Measurements from ENCODE around the gene PLA2G3. TPM values are rescaled to one million over a fixed set of nuclear protein-coding genes. Genes with fewer than 3 reads are reported as not detected.
"Not testable (repeated sequence)": the region's sequence is repeated elsewhere in the genome, so short reads cannot be mapped to it uniquely, and the experiment has no call there.

Gene PLA2G3
- total and polyA plus RNA-seq, 8 donors: 0.06 to 9.9 (median 0.17) TPM; not detected in 1

DNA sequence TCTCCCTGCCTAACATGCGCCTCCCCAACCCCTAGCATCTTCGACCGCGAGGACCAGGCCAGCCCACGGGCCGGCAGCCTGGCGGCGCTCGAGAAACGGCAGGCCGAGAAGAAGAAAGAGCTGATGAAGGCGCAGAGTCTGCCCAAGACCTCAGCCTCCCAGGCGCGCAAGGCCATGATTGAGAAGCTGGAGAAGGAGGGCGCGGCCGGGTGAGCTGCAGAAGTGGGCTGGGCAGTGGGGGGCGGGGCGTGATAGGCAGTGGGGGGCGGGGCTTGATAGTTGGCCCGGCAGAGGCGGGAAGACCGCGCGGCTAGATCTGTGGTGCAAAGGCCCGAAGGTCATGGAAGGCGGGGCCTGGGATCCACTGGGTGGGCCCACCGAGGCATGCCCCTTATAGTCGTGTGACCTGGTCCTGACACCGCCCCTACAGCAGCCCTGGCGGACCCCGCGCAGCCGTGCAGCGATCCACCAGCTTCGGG, 41.6 kb downstream of the PLA2G3 start:
- ATAC-seq: no peak
- TF ChIP-seq, protein P1, sequence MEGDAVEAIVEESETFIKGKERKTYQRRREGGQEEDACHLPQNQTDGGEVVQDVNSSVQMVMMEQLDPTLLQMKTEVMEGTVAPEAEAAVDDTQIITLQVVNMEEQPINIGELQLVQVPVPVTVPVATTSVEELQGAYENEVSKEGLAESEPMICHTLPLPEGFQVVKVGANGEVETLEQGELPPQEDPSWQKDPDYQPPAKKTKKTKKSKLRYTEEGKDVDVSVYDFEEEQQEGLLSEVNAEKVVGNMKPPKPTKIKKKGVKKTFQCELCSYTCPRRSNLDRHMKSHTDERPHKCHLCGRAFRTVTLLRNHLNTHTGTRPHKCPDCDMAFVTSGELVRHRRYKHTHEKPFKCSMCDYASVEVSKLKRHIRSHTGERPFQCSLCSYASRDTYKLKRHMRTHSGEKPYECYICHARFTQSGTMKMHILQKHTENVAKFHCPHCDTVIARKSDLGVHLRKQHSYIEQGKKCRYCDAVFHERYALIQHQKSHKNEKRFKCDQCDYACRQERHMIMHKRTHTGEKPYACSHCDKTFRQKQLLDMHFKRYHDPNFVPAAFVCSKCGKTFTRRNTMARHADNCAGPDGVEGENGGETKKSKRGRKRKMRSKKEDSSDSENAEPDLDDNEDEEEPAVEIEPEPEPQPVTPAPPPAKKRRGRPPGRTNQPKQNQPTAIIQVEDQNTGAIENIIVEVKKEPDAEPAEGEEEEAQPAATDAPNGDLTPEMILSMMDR (IDR thresholded peaks at IDR 0.05): no peak
- no peak overlapping the region for H3K4me3 ChIP-seq
- peaks cover 0 to 81% of the 10 kb centered on the region in 2 donors for H3K36me3 ChIP-seq
- intact Hi-C loops (cut with DNase I): no loop called here
- no peaks in the 10 kb centered on the region for H3K4me1 ChIP-seq
- H3K27me3 ChIP-seq: no peaks in the 10 kb centered on the region
- H3K9me3 ChIP-seq: no peaks in the 10 kb centered on the region
- H3K27ac ChIP-seq: no peak overlapping the region
- DNase-seq: no peak

DNA sequence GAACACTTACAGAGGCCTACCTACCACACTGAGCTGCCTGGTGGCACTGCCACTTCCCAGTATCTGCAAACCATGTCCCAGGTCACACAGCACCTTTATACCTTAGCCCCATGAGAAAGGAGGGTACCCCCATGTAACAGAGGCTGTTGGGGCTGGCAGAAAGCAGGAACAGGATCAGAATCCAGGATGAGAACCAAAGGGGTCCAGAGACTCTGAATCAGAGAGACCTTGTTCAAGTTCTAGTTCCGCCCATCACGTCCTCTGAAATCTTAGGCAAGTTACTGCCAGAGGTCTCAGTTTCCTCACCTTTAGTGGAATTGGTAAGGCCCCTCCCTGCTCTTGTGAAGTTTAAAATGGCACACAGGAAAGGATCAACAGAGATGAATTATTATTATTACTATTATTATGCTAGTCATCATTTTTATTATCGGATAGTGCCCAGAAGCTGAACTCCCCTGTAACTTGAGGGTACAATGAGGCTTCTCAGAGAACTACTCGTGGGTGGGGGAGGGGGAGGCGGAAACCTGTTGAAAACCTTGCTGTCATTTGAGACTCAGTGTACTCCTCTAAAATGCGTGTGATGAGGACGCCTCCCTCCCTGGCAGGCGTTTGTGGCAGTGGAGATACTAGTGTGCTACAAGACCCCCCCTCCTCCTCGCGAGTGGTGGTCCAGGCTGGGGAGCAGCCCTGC, 42.2 kb downstream of the PLA2G3 start:
- DNase-seq (no peak), ATAC-seq (no peak)
- no peaks in the 10 kb centered on the region for H3K4me1 ChIP-seq
- H3K36me3 ChIP-seq: peaks cover 0 to 86% of the 10 kb centered on the region in 2 donors
- no peak overlapping the region for H3K4me3 ChIP-seq
- no peak overlapping the region for H3K27ac ChIP-seq
- no peaks in the 10 kb centered on the region for H3K27me3 ChIP-seq
- TF ChIP-seq, protein P1 (IDR thresholded peaks at IDR 0.05): no peak
- intact Hi-C loops (cut with DNase I): no loop called here
- no peaks in the 10 kb centered on the region for H3K9me3 ChIP-seq

DNA sequence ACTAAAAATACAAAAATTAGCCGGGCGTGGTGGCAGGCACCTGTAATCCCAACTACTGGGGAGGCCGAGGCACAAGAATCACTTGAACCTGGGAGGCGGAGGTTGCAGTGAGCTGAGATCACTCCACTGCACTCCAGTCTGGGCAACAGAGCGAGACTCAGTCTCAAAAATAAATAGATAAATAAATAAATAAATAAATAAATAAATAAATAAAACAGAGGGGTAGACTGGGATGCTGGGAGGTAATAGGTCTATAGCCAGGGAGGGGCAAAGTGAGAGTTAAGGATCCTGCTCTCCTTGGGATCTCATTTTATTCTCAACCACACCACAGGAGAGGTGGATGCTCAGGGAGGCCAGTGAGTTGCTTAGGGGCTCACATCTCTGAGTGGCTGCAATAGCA, 42.8 kb downstream of the PLA2G3 start:
- H3K9me3 ChIP-seq; ATAC-seq; H3K4me3 ChIP-seq; intact Hi-C loops (cut with DNase I); H3K27ac ChIP-seq; H3K4me1 ChIP-seq; DNase-seq; H3K27me3 ChIP-seq: not testable (repeated sequence)
- H3K36me3 ChIP-seq: peaks cover 0 to 91% of the 10 kb centered on the region in 2 donors

DNA sequence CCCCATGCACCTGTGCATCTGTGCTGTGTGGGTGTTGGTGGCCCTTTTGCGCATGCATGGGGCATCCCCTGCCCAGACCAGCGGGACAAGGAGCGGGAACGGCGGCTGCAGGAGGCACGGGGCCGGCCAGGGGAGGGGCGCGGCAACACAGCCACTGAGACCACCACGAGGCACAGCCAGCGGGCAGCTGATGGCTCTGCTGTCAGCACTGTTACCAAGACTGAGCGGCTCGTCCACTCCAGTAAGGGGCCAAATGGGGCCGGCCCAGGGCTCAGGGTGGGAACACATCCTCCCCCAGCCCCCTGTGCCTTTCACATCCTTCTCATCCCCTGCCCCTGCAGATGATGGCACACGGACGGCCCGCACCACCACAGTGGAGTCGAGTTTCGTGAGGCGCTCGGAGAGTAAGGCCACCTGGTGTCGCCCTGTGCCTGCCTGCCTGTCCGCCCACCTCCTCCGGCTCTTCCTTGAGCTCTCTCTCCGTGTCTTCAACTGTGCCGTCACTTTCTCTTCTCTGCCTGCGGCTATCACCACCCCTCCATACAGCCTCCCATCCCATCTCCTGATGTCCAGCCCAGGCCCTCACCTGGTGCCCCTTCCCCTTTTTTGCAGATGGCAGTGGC, 43.5 kb downstream of the PLA2G3 start:
- TF ChIP-seq, protein P1 (IDR thresholded peaks at IDR 0.05): no peak
- peaks cover 0 to 94% of the 10 kb centered on the region in 2 donors for H3K36me3 ChIP-seq
- H3K9me3 ChIP-seq: no peaks in the 10 kb centered on the region
- no peak overlapping the region for H3K27ac ChIP-seq
- ATAC-seq: no peak
- H3K4me1 ChIP-seq: no peaks in the 10 kb centered on the region
- H3K4me3 ChIP-seq: no peak overlapping the region
- no peak for DNase-seq
- no peaks in the 10 kb centered on the region for H3K27me3 ChIP-seq
- intact Hi-C loops (cut with DNase I): no loop called here

DNA sequence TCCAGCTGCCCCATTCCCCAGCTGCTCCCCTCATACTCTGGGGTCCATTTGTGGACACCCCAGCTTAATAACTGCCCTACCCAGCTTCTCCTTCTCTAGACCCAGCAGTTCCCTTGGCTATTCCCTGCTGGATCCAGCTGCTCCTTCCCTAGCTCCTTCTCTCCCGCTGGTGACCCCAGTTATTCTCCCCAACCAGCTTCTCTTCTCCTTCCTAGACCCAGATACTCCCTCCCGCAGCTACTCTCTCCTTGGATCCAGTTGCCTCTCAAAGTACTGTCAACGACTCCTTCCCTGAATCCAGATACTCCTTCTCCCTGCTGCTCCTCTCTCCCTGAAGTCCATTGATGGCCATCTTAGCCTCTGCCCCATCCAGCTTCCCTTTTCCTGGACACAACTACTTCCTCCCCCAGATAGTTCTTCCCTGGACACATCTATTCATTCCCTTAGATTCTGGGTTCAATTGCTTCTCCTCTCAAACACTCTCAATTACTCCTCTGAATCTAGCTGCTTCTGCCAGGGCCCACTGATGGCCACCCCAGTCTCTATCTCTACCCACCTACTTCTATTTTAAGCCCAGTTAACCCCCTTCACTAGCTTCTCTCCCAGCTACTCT, 44.6 kb downstream of the PLA2G3 start:
- intact Hi-C loops (cut with DNase I): no loop called here
- peaks cover 0 to 96% of the 10 kb centered on the region in 2 donors for H3K36me3 ChIP-seq
- no peaks in the 10 kb centered on the region for H3K4me1 ChIP-seq
- no peaks in the 10 kb centered on the region for H3K27me3 ChIP-seq
- no peaks in the 10 kb centered on the region for H3K9me3 ChIP-seq
- ATAC-seq (no peak), DNase-seq (no peak)
- TF ChIP-seq, protein P1 (IDR thresholded peaks at IDR 0.05): no peak
- no peak overlapping the region for H3K4me3 ChIP-seq
- H3K27ac ChIP-seq: no peak overlapping the region
